Muscle layer of colon (tissue), 2 donors: ENCODE measurements around the gene NPAT.

Experiments used
- H3K27ac ChIP-seq: one replicate; pipeline ENCODE4 v1.7.0; 2013; ENCODE audit warnings: low read depth, mild to moderate bottlenecking, low read length, moderate library complexity
- H3K27me3 ChIP-seq, 2 donors: one replicate each; pipeline ENCODE4 v1.7.0; 2013; ENCODE audit warnings: low read length in 2 of 2, mild to moderate bottlenecking in 2 of 2; ENCODE audit not compliant: insufficient read depth in 2 of 2, control insufficient read depth in 1 of 2
- H3K36me3 ChIP-seq: one replicate; pipeline ENCODE4 v1.7.0; 2013; ENCODE audit warnings: mild to moderate bottlenecking, low read length; ENCODE audit not compliant: insufficient read depth
- H3K4me1 ChIP-seq: one replicate; pipeline ENCODE4 v1.7.0; 2013; ENCODE audit warnings: mild to moderate bottlenecking, low read length; ENCODE audit not compliant: insufficient read depth
- H3K4me3 ChIP-seq, 2 donors: one replicate each; pipeline ENCODE4 v1.7.0; 2013; ENCODE audit warnings: low read length in 2 of 2, low read depth in 1 of 2, mild to moderate bottlenecking in 1 of 2, moderate library complexity in 1 of 2
- H3K9ac ChIP-seq: one replicate; pipeline ENCODE4 v1.7.0; 2013; ENCODE audit warnings: low read length
- H3K9me3 ChIP-seq: one replicate; pipeline ENCODE4 v1.7.0; 2013; ENCODE audit warnings: mild to moderate bottlenecking, low read length
- donor health status: abdominal sarcoma.
- donor health status: Adenocarcinoma of cecum.

Gene NPAT

DNA sequence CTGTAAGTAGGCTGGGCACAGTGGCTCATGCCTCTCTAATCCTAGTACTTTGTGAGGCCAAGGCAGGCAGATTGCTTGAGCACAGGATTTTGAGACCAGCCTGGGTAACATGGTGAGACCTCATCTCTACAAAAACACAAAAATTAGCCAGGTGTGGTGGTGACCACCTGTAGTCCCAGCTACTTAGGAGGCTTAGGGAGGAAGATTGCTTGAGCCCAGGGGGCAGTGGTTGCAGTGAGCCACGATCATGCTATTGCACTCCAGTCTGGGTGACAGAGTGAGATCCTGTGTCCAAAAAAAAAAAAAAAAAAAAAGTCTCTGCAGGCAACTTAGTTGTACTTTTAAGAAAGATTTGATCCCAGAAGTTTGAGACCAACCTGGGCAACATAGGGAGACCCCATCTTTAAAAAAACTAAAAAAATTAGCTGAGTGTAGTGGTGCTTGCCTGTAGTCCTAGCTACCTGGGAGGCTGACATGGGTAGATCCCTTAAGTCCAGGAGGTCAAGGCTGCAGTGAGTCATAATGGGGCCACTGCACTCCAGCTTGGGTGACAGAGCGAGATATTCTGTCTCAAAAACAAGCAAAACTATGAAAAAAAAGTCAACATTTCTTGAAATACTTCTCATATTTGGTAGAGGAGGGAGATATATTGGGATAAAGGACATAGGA lies 11.0 kb upstream of the NPAT start:
- peaks cover 49% of the 10 kb centered on the region for H3K36me3 ChIP-seq
- H3K27me3 ChIP-seq, result no peaks in the 10 kb centered on the region

DNA sequence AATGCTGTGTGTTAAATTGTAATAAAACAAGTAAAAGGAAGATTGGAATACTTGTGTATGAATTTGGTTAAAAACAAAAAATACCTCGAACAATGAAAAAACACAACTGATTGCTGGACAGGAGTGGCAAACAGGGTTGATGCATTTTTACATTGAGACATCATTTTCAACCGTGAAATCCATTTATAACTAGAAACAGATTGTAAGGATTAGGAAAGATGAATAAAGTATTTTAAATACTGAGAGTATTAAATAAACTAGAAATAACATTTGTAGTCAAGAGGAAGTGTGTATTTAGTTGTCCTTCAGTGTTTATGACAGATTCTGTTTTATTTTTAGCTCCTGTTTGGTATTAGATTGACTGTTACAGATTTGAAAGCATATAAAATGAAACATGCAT lies 5.8 kb upstream of the NPAT start:
- Histone ChIP-seq H3K27me3 (no peaks in the 10 kb centered on the region), H3K36me3 (peaks cover 38% of the 10 kb centered on the region), H3K9ac (no peak overlapping the region), H3K4me1 (peaks cover 19% of the 10 kb centered on the region), H3K9me3 (no peaks in the 10 kb centered on the region), H3K27ac (no peak overlapping the region), H3K4me3 (no peak overlapping the region)

More for the DNA sequence above, 11.0 kb upstream of the NPAT start:
- Histone ChIP-seq H3K4me1 (no peaks in the 10 kb centered on the region), H3K27ac (no peak overlapping the region), H3K9me3 (no peaks in the 10 kb centered on the region), H3K4me3 (no peak overlapping the region), H3K9ac (no peak overlapping the region)

DNA sequence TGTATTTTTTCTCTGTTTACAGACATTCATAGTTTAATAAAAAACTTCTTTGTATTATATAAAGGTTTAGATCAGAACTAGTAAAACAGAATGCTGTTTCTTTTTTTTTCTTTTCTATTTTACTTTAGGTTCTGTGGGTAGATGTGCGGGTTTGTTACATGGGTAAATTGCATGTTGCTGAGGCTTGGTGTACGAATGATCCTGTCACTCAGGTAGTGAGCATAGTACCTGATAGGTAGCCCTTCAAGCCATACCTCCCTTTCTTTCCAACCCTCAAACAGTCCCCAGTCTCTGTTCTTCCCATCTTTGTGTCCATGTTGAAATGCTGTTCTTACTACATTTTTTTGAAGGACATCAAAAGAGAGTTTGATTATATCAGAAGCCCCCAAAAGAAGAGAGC lies 3.6 kb upstream of the NPAT start:
- Histone ChIP-seq H3K27ac (no peak overlapping the region), H3K9me3 (no peaks in the 10 kb centered on the region), H3K9ac (no peak overlapping the region), H3K4me1 (peaks cover 25% of the 10 kb centered on the region), H3K27me3 (no peaks in the 10 kb centered on the region), H3K36me3 (peaks cover 28% of the 10 kb centered on the region), H3K4me3 (no peak overlapping the region)

DNA sequence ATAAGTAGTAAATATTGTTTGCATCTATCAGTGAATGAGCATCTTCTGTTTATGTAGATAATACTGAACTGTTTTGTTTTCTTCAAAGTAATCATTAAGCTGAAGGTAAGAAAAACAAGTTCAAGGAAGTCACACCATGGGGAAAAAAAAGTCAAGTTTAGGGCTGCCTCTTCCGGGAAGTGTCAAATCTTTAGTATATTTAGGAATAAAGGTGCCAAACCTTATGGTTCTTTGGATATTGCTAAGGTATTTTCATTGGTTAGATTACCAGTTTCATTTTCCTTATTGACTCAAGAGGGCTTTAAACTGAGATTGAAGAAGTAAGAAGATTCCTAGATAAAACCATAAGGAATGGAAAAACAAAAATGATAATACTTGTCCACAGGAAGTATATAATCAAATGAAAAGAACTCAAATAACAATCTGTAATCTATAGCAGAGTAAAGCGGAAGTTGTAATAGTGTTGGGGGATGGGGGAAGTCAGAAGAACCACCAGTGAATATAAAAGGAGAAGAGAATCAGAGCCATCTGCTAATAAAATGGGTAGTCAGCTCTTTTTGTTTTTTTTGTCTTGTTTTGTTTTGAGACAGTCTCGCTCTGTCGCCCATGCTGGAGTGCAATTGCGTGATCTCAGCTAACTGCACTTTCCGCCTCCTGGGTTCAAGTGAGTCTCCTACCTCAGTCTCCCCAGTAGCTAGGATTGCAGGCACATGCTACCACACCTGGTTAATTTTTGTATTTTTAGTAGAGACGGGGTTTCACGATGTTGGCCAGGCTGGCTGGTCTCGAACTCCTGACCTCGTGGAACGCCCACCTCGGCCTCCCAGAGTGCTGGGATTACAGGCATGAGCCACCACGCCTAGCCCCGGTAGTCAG lies 2.7 kb upstream of the NPAT start:
- no peak overlapping the region for H3K4me3 ChIP-seq
- peaks cover 19% of the 10 kb centered on the region for H3K36me3 ChIP-seq
- no peaks in the 10 kb centered on the region for H3K27me3 ChIP-seq
- H3K9ac ChIP-seq, result no peak overlapping the region
- H3K9me3 ChIP-seq, result no peaks in the 10 kb centered on the region
- peak overlapping the region; percentile 7 for H3K27ac ChIP-seq
- H3K4me1 ChIP-seq, result peaks cover 33% of the 10 kb centered on the region

DNA sequence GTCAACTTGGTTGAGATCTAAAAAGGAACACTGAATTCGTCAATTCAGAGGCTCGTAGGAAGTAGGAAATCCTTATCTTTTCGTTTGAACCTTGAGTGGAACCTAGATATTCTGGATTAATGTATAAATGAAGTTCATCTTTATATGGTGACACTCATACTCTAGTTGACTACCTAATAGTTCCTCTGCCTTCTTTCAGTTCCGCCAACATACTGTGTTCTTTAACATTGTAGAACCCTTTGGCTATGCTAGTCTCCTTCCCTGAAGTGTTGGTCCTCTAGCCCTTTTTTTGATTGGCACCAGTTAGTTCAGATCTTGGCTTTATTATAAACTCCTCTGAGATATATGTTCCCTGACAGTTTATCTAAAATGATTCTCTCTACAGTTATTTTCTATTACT lies 1.9 kb upstream of the NPAT start:
- H3K36me3 ChIP-seq, result peaks cover 11% of the 10 kb centered on the region
- no peaks in the 10 kb centered on the region for H3K27me3 ChIP-seq
- peak overlapping the region; percentile 98 for H3K9ac ChIP-seq
- H3K4me1 ChIP-seq, result peaks cover 33% of the 10 kb centered on the region
- H3K4me3 ChIP-seq, result peak overlapping the region; percentile 89 to 93
- H3K27ac ChIP-seq, result peak overlapping the region; percentile 93
- H3K9me3 ChIP-seq, result no peaks in the 10 kb centered on the region

DNA sequence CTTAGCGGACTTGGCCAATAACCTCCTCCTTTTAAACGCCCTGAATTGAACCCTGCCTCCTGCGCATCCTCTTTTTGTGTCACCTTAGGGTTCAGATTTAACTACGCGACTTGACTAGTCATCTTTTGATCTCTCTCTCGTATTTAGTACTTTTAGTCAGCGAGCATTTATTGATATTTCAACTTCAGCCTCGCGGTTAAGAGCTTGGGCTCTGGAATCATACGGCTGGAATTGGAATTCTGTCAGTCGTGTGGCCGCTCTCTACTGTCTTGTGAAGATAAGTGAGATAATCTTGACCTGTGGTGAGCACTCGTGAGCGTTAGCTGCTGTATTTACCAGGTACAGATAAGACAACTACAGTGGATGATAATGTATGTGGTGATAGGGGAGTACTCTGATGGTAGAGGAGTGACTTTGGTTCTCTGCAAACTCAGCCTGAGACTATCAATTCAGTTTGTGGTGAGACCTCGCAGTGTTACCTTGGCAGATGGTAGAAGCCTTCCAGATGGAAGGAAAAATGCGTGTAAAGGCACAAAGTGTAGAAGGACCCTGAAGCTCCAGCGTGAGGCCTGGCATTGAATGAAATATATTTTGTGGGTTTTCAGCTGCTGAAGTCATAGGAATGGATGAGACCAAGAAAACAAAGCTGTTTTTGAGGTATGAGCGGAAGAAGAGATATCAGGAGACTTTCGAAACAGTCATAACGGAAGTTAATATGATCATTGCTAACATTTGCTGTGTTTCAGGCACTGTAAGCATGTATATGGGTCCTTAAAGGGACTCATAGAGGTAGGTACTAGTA lies 1.1 kb upstream of the NPAT start:
- H3K36me3 ChIP-seq, result peaks cover 4% of the 10 kb centered on the region
- no peaks in the 10 kb centered on the region for H3K9me3 ChIP-seq
- peak overlapping the region; percentile 89 to 93 for H3K4me3 ChIP-seq
- no peaks in the 10 kb centered on the region for H3K27me3 ChIP-seq
- peak overlapping the region; percentile 93 for H3K27ac ChIP-seq
- peak overlapping the region; percentile 98 for H3K9ac ChIP-seq
- peaks cover 33% of the 10 kb centered on the region for H3K4me1 ChIP-seq

DNA sequence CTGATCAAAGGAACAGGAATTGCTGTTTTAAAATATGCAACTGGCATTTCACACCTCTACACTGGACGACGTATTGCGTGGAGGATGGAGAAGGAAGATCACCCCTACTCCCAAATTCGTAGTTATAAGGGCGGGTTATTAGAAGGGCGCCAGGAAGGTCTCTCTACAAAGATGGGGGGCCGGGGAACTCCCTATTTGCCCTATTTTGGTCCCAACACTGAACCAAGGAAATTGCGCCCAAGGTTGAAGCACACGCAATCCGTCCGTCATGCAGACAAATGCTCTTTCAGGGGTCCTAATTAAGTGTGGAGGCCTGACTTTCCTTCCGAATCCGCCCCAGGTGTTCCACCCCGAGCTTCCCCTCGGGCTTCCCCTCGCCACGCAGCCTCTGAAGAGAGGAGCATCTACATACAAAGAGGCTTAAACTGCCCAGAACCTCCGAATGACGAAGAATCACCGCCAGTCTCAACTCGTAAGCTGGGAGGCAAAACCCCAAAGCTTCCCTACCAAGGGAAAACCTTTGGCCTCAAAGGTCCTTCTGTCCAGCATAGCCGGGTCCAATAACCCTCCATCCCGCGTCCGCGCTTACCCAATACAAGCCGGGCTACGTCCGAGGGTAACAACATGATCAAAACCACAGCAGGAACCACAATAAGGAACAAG lies 396 bp downstream of the NPAT start:
- Histone ChIP-seq H3K4me1 (peaks cover 33% of the 10 kb centered on the region), H3K9me3 (no peaks in the 10 kb centered on the region), H3K4me3 (peak overlapping the region; percentile 61 to 98), H3K27ac (peak overlapping the region; percentile 99), H3K27me3 (no peaks in the 10 kb centered on the region), H3K9ac (peak overlapping the region; percentile 99), H3K36me3 (no peaks in the 10 kb centered on the region)

DNA sequence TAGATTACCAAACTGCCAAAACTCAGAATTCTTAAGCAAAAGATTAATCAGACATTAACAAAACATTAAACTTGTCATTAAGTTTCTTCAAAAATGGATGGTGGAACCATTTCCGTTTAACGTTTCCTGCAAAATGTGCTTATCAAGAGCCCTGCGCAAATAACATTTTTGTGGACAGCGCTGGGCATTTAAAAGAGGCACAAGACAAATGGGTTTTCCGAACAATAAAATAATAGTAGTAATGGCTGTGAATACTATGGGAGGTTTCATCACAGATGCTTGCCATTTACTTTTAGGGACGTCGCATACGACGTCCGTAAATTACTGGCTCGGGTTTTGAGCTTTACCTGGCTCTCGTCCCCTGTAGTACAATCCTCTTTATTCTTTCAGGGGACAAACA lies 1.1 kb downstream of the NPAT start:
- H3K27me3 ChIP-seq, result no peaks in the 10 kb centered on the region
- H3K9ac ChIP-seq, result peak overlapping the region; percentile 99
- H3K9me3 ChIP-seq, result no peaks in the 10 kb centered on the region
- H3K36me3 ChIP-seq, result no peaks in the 10 kb centered on the region
- peak overlapping the region; percentile 99 for H3K27ac ChIP-seq
- H3K4me3 ChIP-seq, result peak overlapping the region; percentile 61 to 98
- H3K4me1 ChIP-seq, result peaks cover 33% of the 10 kb centered on the region

DNA sequence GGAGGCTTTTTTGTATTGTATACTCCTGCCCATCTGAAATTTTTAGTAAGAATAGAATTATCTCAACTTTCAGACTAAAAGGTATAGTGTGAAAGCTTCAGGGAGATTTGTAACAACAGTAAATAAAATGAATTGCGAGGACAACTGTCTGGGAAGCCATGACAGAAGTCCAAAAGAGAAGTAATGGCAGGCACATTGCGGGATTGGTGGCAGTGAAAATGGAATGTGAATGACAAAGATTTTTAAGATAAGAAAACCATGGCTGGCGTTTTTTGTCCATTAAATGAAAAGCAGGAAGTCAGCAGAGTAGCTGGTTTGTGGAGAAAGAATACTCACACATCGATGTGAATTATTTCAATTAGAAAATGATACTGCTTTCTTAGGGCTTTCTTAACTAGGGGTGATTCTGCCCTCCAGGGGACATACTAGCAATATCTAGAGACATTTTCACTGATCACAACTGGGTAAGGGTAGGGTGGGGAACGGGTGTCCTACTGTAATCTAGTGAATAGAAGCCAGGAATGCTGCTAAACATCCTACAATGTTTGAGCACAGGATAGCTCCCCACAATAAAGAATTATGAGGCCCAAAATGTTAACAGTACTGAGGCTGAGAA lies 1.6 kb downstream of the NPAT start:
- Histone ChIP-seq H3K36me3 (no peaks in the 10 kb centered on the region), H3K27ac (no peak overlapping the region), H3K4me3 (peak overlapping the region in 1 of 2 donors; percentile 98), H3K9ac (peak overlapping the region; percentile 99), H3K9me3 (no peaks in the 10 kb centered on the region), H3K27me3 (no peaks in the 10 kb centered on the region), H3K4me1 (peaks cover 33% of the 10 kb centered on the region)

DNA sequence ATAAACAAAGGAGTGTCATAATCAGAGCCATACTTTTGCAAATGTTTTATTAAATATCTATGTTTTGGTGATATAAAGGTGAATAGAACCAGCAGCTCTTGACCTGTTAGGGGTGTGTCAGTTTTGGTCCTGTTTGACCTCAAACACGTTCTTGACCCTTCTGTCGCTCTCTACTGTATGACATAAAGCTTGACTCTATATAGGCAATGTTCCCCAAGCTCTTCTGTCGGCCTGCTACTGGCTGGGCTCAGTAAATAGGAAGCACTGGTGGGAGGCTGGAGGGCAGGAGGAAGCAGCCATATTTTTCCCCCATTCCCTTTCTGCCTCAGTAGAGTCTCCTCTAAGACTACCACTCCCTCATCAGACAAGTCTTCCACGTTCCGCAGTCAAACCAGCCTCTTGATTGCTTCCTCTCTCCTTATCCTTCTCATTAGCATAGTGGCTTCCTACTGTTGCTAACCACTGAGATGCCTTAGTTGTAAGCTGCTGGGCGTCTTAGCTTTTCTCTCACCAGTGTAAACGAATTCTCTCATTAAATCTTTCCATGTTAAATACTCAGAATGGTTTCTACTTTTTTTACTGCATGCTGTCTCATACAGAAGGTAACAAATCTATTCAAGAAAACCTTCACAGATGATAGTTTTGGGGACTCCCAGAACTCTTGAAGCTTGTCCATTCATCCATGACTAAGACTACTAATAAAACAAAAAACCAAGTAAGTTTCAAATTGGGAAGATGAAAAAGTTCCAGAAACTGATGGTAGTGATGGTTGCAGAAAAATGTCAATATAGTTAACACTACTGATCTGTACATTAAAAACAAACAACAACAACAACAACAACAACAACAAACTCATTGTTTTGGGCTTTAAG lies 3.3 kb downstream of the NPAT start:
- Histone ChIP-seq H3K9ac (no peak overlapping the region), H3K36me3 (no peaks in the 10 kb centered on the region), H3K27ac (no peak overlapping the region), H3K4me1 (peaks cover 20% of the 10 kb centered on the region), H3K9me3 (no peaks in the 10 kb centered on the region), H3K27me3 (no peaks in the 10 kb centered on the region), H3K4me3 (no peak overlapping the region)
